IPS-18c (cell line): ENCODE results near the gene AQP4.

Experiments used
- H3K4me3 ChIP-seq: 2 replicates; pipeline ENCODE4 v1.7.0; 2013; ENCODE audit warnings: low read depth, mild to moderate bottlenecking, low read length, moderate library complexity; ENCODE audit not compliant: insufficient read depth
- H3K9me3 ChIP-seq: one replicate; pipeline ENCODE4 v1.6.1; 2013; ENCODE audit warnings: mild to moderate bottlenecking, low read length, moderate library complexity; ENCODE audit not compliant: control insufficient read depth, insufficient read depth

AQP4 gene

GRCh38 chr18:26865557-26865956 is at the start of gene AQP4:
Gene AQP4, minus strand, starts transcription at chr18:26865707. Its CDS starts 18 bp downstream, at chr18:26865689.
- H3K9me3 ChIP-seq = no peaks in the 10 kb centered on the region
- H3K4me3 ChIP-seq = no peak within 1 kb of the TSS

- Histone ChIP-seq H3K4me3 (no peak overlapping the region), H3K9me3 (no peaks in the 10 kb centered on the region)
Measured at GRCh38 chr18:26911840-26912239, 46.3 kb upstream of the AQP4 start.

- no peak overlapping the region for H3K4me3 ChIP-seq
- H3K9me3 ChIP-seq = no peaks in the 10 kb centered on the region
Measured at GRCh38 chr18:26909599-26910290, 44.2 kb upstream of the AQP4 start.

GRCh38 chr18:26908906-26909305 is 43.4 kb upstream of the AQP4 start:
- H3K4me3 ChIP-seq = no peak overlapping the region
- no peaks in the 10 kb centered on the region for H3K9me3 ChIP-seq

DNA sequence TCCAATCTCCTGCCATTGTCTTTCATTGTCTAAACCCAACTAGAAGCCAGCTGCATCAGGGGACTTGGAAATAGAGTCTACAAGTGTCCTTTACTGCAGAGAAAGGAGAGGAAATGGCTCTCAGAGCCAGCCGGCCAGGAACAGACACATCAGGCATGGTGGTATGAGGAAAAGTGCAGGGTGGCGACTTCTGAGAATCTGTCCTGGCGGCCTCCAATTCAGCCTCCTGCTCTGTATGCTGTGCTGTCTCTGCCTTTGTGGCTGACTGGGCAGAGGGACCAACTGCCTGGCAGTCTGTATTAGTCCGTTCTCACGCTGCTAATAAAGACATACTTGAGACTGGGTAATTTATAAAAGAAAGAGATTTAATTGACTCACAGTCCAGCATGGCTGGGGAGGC is 36.8 kb upstream of the AQP4 start:
- peaks cover 3% of the 10 kb centered on the region for H3K9me3 ChIP-seq
- H3K4me3 ChIP-seq = no peak overlapping the region

DNA sequence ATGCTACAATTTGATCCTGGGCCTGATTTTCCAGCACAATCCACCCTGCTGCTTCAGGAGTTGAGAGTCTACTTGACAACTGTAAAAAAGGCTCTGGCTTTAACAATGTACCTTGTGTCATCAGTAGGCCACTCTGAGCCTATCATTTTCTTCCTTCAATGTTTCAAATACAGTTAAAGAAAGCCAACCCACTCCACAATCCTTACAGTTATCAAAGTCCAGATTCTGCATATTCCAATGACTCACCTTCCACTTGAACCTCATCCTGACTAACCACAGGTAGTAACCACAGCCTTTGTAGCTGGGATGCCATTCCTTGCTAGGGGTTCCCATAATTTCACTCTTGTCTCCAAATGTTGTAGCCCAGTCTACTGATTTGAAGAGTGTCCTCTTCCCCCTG is 35.5 kb upstream of the AQP4 start:
- no peak overlapping the region for H3K4me3 ChIP-seq
- H3K9me3 ChIP-seq = peaks cover 3% of the 10 kb centered on the region

GRCh38 chr18:26894426-26894825 is 28.9 kb upstream of the AQP4 start:
- no peak overlapping the region for H3K4me3 ChIP-seq
- no peaks in the 10 kb centered on the region for H3K9me3 ChIP-seq

DNA sequence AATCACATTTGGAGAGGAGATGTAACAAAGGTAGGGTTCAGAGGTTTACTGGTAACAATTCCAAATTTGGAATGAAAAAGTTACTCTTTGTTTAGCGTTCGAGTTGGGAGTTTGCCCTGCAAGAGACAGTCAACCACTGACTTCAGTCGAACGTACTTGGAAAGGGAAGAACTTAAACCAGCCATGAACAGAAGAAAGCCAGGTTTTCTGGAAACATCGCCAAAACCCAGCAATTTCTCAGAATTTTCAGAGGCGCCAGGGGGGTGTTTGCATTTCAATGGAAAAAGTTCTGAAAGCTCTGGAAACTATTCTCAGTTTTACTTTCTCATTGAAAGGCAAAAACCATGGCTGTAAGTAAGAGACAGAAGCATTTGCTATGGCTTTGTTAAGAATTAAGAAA is 28.5 kb upstream of the AQP4 start:
- no peaks in the 10 kb centered on the region for H3K9me3 ChIP-seq

DNA sequence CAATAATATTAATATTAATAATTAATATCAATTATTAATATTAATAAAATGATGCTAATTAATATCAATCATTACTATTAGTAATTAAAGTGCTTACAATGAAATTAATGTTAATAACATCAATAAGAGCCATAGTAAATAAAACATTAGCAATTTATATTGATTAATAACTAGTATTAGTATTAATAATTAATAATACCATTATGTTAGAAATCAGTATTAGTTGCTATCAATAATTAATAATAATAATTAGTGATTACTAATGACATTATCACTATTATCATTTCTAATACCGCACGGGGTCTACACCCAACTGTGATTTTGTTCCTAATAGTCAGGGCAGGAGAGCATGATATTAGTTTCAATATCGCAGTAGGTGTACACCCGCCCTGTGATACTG is 22.8 kb upstream of the AQP4 start:
- Histone ChIP-seq H3K9me3 (no peaks in the 10 kb centered on the region), H3K4me3 (no peak overlapping the region)

More for the DNA sequence above, 28.5 kb upstream of the AQP4 start:
- H3K4me3 ChIP-seq = no peak overlapping the region

DNA sequence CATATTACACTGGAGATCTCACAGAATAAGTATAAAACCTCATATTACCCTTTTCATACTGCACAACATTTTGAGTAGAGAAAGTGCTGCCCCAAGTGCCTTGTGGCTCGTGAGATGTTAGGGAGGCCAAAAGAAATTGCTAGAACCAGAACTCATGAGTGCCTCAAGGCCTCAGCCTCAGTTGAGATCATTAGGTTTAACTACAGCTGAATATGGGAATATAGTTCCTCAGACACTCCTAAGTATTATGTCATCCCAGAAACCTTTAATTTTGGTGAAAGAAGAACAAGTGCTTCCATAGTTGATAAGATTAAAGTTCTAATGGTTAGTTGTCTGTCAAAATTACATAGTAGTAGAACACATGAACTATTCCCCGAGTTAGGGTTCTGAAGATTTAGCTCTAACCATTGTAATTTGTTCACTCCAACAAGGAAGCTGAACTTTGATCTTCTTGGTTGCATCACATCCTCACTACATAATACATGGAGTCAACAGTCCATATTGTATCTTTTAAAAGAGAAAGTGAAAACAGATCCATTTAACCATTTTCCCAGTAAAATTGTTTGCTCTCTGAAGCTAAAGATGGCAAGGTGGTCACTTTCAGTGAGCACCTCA is 9.6 kb upstream of the AQP4 start:
- no peak overlapping the region for H3K4me3 ChIP-seq

GRCh38 chr18:26874283-26874682 is 8.8 kb upstream of the AQP4 start:
- H3K4me3 ChIP-seq = no peak overlapping the region
- no peaks in the 10 kb centered on the region for H3K9me3 ChIP-seq

More for the DNA sequence above, 9.6 kb upstream of the AQP4 start:
- no peaks in the 10 kb centered on the region for H3K9me3 ChIP-seq

GRCh38 chr18:26869640-26870039 is 4.1 kb upstream of the AQP4 start:
- Histone ChIP-seq H3K9me3 (no peaks in the 10 kb centered on the region), H3K4me3 (no peak overlapping the region)

DNA sequence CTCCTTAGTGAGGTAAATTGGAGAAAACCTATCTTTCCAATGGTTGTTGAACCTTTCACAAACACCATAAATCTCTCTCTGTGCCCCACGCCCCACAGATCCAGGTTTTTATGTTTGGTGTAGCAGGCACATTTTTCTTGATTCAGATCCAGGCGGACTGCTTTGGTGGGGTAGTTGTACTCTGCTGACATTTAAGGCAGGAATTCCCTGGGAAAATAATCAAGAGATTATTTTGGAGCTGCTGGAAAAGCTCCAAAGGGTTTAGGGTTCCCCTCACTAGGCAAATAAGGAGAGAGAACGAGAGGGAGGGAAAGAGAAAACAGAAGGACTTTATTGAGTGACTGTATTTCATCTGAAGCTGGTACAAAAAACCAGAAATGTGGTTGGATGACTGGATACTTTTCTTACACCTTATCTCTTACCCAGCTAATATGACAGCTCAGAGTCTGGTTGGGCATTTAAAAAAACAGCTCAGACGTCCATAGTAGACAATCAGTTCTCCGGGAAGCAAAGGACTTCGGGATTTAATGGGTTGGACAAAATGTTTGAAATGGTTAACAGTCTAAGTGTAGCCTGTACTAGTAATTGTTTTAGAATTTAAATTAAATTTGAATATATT is 3.6 kb upstream of the AQP4 start:
- no peak overlapping the region for H3K4me3 ChIP-seq
- no peaks in the 10 kb centered on the region for H3K9me3 ChIP-seq

DNA sequence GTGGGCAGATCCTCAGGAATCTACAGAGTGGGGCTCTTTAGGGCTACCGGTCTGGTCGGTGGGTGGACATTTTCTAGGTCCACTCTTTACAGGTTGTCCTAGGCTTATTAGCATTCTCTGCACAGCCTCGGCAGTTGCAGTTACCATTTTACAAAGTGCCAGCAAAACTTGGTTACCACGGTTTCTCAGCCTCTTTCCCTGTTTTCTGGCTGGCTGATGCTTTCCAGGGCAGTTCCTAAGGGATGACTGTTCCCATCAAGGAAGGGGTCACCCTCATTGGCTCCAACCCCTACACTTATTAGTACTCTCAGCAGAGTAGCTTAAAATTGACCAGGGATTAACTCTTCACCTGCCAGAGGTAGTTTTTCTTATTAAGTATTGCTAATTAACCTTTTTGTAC is 2.0 kb upstream of the AQP4 start:
- Histone ChIP-seq H3K9me3 (no peaks in the 10 kb centered on the region), H3K4me3 (no peak overlapping the region)

- Histone ChIP-seq H3K9me3 (no peaks in the 10 kb centered on the region), H3K4me3 (no peak overlapping the region)
Measured at GRCh38 chr18:26864658-26865057, 849 bp downstream of the AQP4 start.

DNA sequence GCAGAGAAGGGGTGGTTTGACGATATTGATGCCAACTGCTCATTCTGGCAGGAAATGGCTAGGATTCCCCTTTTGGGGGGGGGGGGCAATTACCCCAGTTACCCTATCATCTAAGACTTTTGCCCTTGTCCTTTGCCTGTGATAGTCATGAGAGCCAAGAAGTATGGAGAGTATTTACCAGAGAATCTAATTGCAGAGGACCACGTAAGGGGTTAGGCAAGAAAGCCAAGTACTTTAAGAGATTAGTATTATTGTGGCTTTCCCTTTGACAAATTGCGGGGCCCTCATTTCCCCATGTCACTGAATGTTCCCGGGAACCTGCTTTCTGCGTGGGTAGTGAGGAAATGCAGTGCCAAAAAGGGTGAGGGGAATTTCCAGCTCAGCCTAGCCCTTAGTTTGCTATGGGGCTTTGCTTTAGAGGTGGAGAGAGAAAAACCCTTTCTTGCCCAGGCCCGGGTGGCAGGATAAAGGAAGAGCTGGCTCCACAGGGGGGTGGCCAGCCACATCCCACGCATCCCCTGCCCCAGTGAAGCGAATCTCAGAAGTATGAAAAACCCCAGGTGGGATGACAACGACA is 1.5 kb downstream of the AQP4 start:
- no peaks in the 10 kb centered on the region for H3K9me3 ChIP-seq
- H3K4me3 ChIP-seq = no peak overlapping the region

GRCh38 chr18:26863122-26863879 is 2.2 kb downstream of the AQP4 start:
- no peaks in the 10 kb centered on the region for H3K9me3 ChIP-seq
- peak overlapping the region; percentile 59 for H3K4me3 ChIP-seq
